Ishikawa (cell line): ENCODE data around the gene DCTN1.

Experiments used
- CEBPB ChIP-seq: IDR thresholded peaks from 2 replicates; pipeline ENCODE4 v1.6.1; 2012
- CREB1 ChIP-seq: IDR thresholded peaks from 2 replicates; pipeline ENCODE4 v1.6.1; 2012; ENCODE audit warnings: low read depth
- EGR1 ChIP-seq: IDR thresholded peaks from 2 replicates; pipeline ENCODE4 v1.6.1; 2012
- EP300 ChIP-seq: IDR thresholded peaks from 2 replicates; pipeline ENCODE4 v1.6.1; 2012; ENCODE audit warnings: borderline replicate concordance
- FOXM1 ChIP-seq: IDR thresholded peaks from 2 replicates; pipeline ENCODE4 v1.6.1; 2012; ENCODE audit warnings: low read depth, borderline replicate concordance
- NFIC ChIP-seq: IDR thresholded peaks from 2 replicates; pipeline ENCODE4 v1.6.1; 2012
- TAF1 ChIP-seq: IDR thresholded peaks from 2 replicates; pipeline ENCODE4 v1.6.1; 2012; ENCODE audit warnings: low read depth, mild to moderate bottlenecking
- TCF12 ChIP-seq: IDR thresholded peaks from 2 replicates; pipeline ENCODE4 v1.6.1; 2012; ENCODE audit warnings: low read depth
- TEAD4 ChIP-seq: IDR thresholded peaks from 2 replicates; pipeline ENCODE4 v1.6.1; 2012
- YY1 ChIP-seq: IDR thresholded peaks from 2 replicates; pipeline ENCODE4 v1.6.1; 2012; ENCODE audit warnings: low read depth
- TF ChIP-seq, protein P1 (sequence below): IDR thresholded peaks from 2 replicates; pipeline ENCODE4 v1.6.1; 2012
- TF ChIP-seq, protein P2 (sequence below): IDR thresholded peaks from 2 replicates; pipeline ENCODE4 v1.6.1; 2012

DNA sequence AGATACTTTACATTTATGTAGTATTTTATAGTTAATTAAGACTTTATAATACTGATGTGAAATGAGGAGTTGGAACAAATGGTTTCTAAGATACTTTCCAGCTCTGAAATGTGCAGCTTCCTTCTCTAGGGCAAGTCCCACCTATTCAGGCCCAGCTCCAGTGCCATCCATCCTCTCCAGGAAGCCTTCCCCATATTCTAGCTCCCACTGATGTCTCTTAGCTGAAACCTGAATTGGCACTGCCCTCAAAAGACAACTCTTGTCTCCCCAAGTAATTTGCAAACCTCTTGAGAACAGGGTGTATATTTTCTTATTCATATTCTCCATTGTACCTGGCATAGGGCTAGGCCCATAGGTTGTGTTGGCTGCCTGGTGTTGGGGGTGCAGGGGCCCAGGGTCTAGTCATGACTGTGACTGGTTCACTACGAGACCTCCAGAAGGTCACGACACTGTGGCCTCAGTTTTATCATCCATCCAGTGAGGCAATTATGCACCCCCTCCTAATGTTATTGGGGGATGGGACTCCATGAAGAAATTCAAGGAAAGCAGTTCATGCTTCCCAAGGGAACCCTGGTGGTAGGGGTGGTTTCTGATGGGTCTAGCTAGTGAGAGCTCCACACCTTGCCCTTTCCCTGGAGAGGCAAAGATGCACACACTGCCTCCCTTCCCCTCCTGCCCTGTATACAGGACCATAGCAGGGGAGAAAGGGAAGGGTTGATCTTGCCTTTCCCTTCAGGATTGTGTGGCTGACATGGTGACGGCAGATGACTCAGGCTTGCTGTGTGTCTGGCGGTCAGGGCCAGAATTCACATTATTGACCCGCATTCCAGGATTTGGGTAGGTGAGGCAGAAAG is 44.3 kb upstream of the DCTN1 start:
- TF ChIP-seq YY1 = no peak
- TF ChIP-seq CEBPB = no peak
- TF ChIP-seq, protein P1, sequence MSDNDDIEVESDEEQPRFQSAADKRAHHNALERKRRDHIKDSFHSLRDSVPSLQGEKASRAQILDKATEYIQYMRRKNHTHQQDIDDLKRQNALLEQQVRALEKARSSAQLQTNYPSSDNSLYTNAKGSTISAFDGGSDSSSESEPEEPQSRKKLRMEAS = no peak
- no peak; the same call in 1 of the 2 replicates for TF ChIP-seq TEAD4
- no peak for TF ChIP-seq FOXM1
- no peak for TF ChIP-seq EP300
- TF ChIP-seq NFIC = no peak
- TF ChIP-seq TCF12 = no peak
- TF ChIP-seq TAF1 = no peak
- no peak for TF ChIP-seq CREB1
- TF ChIP-seq, protein P2, sequence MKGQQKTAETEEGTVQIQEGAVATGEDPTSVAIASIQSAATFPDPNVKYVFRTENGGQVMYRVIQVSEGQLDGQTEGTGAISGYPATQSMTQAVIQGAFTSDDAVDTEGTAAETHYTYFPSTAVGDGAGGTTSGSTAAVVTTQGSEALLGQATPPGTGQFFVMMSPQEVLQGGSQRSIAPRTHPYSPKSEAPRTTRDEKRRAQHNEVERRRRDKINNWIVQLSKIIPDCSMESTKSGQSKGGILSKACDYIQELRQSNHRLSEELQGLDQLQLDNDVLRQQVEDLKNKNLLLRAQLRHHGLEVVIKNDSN = no peak
- no peak for TF ChIP-seq EGR1
